Measurements from ENCODE around the gene IGF1R.

Gene IGF1R

DNA sequence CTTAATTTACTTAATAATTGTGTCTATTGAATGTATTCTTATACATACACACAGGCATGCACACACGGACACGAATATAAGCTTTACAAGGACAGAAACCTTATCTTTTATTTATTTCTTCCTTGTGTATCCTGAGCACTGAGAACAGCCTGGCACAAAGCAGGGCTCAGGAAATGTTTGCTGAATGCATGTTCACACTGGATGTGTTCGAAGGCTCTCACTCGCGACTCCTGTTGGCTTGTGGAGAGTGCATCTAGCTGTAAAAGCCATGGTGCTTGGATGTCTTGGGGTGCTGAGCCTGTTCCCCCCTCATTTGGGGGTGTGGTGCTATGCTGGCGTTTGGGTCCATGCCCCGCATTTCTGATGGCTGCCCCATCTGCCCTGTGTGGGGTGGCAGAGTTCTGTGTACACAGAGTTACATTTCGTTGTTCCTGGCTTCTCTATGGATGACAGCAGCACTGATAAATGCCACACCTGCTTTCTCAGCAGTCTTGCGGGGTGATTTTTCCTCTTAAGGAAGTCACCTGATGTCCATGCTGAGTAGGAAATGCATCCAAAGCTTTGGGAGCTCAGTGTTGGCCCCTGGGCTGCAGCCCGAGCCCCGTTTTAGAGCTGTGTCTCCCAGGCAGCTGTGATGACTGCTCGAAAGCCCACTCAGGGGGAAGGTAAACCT is 148.5 kb downstream of the IGF1R start:
- DNase-seq (ENCODE audit: low read depth): no peak

DNA sequence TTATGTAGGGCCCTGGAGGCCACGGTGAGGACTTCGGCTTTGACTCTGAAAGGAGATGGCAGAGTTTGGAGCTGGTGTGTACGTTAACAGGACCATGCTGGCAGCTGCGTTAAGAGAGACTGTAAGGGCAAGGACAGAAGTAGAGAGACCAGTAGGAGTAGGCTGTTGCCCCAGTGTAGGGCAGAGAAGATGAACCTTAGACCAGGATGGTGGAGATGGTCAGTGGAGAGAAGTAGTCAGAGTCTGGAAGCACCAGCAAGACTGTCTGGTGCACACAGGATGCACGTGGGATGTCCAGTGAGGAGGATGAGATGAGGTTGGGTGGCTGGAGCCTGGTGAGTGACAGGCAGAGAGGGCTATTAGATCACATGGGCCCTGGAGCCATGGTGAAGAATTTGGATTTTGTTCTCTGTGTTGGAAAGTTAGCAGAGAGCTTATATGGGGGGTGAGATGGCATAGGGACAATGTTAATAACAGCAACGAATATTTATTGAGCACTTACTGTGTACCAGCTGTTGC is 150.1 kb downstream of the IGF1R start:
- no peak for DNase-seq (ENCODE audit: low read depth)

DNA sequence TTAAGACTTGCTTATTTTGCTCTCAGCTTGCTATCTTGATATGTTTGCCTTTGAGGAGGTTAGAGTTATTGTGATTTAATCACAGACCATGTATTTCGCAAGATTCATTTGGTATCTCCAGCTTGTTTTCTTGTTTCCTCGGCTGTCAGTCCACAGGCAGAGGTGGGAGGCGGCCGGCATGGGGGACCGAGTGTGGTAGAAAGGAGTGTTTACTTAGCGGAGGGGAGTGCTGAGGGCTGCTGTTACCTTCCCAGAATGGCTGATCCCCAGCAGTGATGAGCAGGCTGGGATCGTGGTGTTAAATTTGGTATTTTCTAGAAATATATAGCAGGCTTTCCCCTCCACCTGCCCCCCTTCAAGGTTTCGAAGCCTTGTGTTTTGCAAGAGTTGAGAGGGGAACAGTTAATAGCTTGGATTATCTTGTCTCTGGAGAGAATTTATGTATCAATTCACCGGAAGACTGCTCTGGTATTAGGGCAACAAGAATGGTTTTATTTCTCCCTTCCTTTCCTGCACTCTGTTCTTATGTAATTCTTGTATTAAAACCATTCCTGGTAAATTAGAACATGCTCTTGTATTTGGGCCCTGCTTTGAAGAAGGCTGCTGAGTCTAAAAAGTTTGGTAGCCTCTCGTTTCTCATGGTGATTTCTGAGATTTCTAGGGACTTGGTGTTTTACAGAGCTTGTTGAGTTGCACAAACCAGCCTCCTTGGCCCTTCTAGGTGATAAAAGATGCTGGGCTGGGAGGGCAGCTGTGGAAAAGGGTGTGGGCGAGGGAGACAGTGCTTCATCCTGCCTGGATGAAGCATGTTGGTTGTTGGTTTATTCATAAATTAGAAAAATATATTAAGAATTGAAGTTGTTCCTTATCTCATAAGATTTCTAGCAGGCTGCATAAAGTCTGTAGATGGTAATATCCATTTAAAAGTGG is 151.4 kb downstream of the IGF1R start:
- DNase-seq (ENCODE audit: low read depth): no peak

- no peak for DNase-seq (ENCODE audit: low read depth)
Observed at GRCh38 chr15:98800437-98801233, 152.3 kb downstream of the IGF1R start.

DNA sequence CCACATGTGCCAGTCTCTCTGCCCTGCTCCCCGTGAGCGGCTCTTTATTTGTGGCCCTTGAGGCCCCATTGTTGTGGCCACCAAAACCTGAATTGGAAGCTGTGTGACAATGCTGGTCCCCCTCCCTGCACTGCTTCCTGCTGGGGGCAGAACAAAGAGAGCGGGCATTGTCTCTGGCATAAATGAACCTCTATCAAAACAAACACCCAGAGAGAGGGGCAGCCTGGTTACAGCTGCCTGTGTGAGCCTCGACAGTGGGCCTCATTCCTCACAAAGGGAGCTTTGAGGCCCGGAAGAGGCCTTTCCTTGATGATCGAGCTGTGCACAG is 152.9 kb downstream of the IGF1R start:
- DNase-seq (ENCODE audit: low read depth): no peak

DNA sequence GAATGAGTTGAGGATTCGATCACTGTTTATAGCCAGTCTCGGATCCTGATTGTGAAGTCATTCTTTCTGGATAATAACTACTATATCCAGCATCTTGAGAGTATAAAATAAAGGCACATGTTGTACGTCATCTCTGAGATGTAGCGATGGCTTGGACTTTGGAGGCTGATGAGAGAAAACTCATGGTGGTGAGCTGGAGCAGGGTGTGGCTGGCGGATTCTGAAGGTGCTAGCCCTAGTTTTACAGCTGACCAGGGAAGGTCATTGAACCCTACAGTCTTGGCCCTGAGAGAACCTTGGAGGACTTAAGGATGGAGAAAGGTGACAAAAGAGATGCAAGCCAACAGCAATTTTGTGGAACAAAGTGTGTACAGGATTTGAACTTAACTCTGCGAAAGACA is 153.8 kb downstream of the IGF1R start:
- no peak for DNase-seq (ENCODE audit: low read depth)

GRCh38 chr15:98803228-98804056 is 155.1 kb downstream of the IGF1R start:
- no peak for DNase-seq (ENCODE audit: low read depth)

DNA sequence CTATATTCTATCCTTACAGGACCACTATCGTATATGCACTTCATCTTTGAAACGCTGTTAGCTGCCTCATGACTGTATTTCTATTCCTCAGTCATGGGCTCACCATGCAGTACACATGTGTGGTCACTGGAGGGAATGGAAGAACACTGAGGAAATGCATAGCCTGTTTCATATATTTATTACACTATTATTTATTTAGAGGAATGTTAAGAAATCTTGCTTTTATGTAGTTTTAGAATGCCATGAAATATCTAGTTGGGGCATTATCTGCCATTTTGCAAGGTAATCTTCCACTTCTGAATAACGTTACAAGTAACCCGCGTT is 155.7 kb downstream of the IGF1R start:
- DNase-seq (ENCODE audit: low read depth): no peak

- DNase-seq (ENCODE audit: low read depth): no peak
Observed at GRCh38 chr15:98805434-98806274, 157.3 kb downstream of the IGF1R start.

GRCh38 chr15:98806275-98806895 is 158.0 kb downstream of the IGF1R start:
- DNase-seq (ENCODE audit: low read depth): no peak

DNA sequence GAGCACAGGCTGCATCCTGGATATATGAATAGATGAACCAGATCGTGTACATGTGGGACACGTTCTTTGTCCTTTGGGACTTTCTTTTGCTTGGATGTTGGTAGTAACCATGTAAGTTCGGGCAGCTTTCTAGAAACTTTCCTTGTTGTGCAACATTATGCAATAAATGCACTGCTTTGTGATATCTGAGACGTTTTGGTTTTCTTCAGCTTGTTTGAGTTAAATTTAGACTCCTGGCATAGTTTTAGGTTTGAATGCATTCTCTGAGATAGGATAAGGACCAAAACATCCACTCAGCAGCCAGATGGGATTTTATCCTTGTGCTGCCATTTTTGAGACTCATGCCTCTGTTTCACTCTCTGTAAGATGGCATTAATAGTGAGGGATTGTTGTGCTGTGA is 158.9 kb downstream of the IGF1R start:
- DNase-seq (ENCODE audit: low read depth): no peak

- no peak for DNase-seq (ENCODE audit: low read depth)
Observed at GRCh38 chr15:98809273-98809672, 160.9 kb downstream of the IGF1R start.

GRCh38 chr15:98812716-98813446 is 164.5 kb downstream of the IGF1R start:
- no peak for DNase-seq (ENCODE audit: low read depth)

GRCh38 chr15:98813951-98814350 is 165.6 kb downstream of the IGF1R start:
- no peak for DNase-seq (ENCODE audit: low read depth)

- no peak for DNase-seq (ENCODE audit: low read depth)
Observed at GRCh38 chr15:98815207-98815606, 166.9 kb downstream of the IGF1R start.

DNA sequence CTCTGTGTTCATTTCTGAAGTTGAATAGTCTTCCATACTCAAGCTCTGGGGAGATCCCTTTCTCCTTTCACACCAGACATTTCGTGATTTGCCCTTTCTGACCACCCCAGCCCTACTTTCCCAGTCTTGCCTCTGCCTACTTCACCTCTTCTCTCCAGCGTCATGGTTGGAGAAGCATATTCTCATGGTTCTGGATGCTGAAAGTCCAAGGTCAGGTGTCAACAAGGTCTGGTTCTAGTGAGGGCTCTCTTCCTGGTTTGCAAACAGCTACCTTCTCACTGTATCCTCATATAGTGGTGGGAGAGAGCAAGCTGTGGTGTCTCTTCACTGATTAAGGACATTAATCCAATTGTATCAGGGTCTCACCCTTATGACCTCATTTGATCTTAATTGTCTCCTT is 169.4 kb downstream of the IGF1R start:
- no peak for DNase-seq (ENCODE audit: low read depth)

DNA sequence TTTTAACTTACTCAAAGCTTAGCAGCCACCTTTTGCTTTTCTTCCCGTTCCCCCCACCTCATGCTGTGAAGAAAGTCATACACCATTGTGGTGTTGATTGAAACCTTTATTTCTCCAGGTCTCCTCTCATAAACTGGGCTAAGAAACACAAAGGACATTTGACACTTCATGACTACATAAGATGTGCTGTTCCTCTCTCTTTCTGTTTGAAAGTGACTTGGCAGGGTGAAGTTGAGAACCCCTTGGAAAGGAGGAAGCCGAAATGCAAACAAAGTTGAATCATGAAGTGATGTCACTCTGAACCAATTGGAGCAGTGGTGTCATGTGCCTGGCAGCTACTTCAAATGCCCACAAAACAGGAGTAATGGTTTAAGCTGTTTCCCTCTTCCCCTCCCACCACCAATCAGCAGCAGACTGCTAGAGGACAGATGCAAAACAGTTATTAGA is 174.7 kb downstream of the IGF1R start:
- DNase-seq (ENCODE audit: low read depth): no peak

GRCh38 chr15:98823616-98824015 is 175.3 kb downstream of the IGF1R start:
- DNase-seq (ENCODE audit: low read depth): no peak

DNA sequence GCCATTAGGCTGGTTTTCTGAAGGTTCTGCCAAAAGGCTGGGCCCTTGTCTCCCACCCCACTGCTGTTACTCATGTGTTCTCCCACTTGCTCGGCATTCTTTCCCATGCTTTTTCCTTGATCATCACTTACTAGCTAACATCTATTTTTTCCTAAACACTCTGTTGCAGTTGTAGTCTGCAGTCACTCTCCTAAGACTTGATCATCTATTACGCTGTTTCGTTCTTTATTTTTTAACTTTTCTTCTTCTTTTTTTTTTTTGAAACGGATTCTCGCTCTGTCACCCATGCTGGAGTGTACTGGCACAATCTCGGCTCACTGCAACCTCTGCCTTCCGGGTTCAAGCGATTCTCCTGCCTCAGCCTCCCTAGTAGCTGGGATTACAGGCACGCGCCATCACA is 176.3 kb downstream of the IGF1R start:
- no peak for DNase-seq (ENCODE audit: low read depth)

DNA sequence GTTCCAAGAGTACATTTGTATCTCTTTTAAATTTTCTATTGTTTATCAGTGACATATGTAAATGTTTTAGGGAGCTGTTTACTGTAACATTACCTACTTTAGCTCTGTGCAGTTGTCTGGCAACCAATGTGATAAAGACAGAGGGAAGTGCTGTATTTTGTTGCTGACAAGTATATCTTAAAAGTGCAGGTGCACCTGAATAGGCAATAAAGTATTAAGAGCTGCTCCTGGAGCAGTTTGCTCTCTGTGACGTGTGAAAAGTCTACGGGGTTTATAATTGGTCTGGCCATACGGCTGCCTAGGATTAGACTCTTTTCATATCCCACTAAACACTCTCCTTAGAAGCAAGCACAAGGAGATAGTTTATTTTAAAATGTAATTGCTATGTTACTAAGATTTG is 178.3 kb downstream of the IGF1R start:
- DNase-seq (ENCODE audit: low read depth): no peak
